Astrocyte of the hippocampus (primary cell): Measurements from ENCODE around the gene YTHDC1.
A peak's percentile ranks its signal among the peaks of the same experiment; 100 is the strongest.
"Not testable (repeated sequence)": the region's sequence is repeated elsewhere in the genome, so short reads cannot be mapped to it uniquely, and the experiment has no call there.

Experiments used
- DNase-seq: peaks from one replicate; pipeline ENCODE4 v3.0.0; 2011; ENCODE audit warnings: low read depth, low spot score

YTHDC1 gene

DNA sequence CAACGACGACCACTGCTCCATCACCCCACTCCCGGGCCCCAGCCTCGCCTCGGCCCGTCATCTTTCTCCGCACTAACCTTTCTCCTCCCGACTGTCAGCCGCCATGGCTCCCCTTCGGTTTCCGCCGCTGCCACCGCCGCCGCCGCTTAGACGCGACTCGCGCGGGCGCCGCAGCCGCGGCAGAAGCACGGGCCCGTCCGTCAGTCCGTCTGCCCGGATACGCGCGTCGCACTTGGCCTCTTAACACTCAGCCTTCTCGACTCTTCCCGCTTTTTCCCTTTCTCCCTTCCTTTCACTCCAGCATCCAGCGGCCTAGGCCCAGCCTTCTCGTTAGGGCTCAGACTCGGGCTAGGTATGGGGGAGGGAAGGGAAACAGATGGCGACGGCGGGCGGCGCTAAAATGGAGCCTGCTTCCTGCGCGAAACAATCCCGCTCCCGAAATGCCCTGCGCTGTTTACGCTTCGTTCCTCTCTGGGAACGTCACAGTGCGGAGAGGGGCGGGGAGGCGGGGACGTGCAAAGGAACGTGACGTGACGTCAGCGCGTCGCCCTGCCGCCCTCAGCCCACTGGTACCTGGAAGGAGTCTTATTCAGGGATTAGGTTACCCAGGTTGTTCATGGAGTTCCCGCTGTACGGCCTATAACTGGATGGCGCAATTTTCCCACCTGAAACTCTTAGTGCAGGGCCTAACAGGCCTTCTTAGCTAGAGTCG, at the start of gene YTHDC1:
Gene YTHDC1 (minus strand): TSS at position 442 of the 712 bp plus-strand sequence. CDS start 337 bp downstream, at position 105.
- DNase-seq = peak; percentile 98

DNA sequence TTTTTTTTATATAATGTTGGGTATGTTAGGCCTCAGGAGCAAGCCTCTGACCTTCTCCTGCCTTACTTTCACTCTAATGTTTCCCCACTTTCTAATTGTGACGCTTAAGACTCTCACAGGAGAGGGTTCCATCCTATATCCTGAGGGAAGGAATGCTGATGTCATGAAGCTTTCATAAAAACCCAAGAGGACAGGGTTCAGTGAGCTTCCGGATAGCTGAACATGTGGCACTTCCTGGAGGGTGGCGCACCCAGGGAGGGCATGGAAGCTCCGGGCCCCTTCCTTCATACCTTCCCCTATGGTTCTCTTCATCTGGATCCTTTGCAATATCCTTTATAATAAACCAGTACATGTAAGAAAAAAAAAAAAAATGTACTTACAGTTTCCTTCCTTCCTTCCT, 49.4 kb upstream of the YTHDC1 start:
- no peak for DNase-seq

DNA sequence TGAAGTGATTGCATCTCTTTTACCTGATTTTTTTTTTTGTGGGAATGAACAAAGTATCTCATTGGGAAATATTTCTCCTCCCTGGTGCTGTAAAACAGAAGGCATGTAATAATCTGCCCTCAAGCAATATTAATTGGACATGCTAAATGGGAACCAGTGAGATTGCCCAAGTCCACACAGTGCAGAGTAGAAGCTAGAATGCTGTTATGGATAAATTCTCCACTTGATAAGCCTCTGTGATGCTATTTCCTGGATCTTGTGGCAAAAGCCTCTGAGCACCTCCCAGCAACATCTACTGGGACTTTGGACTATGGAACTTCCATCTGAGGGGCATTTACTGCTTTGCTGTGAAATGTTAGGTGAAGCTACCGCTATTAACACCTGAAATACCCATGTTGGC, 46.9 kb upstream of the YTHDC1 start:
- DNase-seq = no peak

DNA sequence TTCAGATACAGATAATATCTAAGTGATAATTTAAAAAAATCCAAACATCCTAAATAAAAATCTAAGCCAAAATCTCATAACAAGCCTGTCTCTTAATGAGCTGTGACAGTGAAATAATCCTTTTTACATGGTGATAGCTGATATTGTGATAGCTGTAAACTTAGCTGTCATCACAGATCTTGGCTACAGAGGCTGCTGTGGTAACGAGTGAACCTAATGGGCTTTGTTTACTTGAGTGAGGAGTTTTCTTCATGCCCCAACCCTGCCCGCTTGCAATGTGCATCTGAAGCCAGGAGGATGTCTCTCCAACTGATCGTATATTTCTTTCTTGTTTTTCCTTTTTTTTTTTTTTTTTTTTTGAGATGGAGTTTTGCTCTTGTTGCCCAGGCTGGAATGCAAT, 41.5 kb upstream of the YTHDC1 start:
- no peak for DNase-seq

DNA sequence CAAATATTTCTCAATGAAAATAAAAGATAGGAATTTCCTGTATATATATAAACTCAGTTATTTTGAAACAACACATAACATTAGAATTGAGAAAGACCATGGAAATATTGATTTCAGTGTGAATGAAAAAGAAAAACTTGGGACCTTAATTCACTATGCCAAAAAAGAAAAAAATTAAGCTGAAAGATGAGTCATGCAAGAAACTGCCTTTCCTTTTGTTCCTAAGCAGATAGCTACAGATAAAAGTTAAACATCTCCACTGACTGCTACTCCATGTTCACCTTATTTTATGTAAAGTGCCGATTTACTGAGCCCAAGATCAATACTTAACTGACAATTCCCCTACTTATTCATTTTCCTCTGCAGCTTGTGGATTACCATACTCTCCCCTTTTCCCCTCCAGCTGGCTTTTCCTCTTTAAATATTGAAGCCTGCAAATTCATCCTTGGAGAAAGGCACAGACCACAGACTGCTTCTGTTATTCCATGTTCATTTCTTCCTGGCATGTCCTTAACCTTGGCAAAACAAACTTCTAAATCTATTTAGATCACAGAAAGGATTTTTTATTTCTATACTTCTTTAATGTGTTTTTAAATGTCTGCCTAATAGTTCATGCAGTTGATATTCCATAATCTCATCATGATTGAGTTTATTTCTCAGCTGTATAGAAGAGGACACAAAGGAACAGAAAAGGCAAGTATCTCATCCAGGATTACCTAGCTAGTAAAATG, 40.5 kb upstream of the YTHDC1 start:
- peak; percentile 16 for DNase-seq

DNA sequence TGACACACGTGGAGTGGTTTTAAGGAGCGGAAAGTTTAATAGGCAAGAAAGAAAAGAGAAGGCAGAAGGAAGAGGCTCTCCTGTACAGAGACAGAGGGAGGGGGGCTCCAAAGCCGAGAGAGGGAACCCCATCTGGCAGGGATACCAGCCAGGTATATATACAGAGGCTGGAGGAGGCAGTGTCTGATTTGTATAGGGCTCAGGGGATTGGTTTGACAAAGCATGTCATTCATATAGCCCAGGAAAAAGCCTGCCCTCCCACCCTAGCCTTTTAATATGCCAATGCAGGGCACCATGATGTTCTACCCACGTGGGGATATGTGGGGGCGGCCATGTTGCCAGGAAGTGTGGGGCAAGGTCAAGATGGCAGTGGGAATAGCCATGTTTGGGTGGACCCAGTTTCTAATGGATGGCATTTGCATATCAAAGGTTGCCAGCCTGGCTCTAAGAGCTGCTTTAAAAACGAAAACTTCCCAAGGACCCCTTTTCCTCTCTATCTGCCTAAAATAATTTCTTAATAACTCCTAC, 39.6 kb upstream of the YTHDC1 start:
- DNase-seq = not testable (repeated sequence)

DNA sequence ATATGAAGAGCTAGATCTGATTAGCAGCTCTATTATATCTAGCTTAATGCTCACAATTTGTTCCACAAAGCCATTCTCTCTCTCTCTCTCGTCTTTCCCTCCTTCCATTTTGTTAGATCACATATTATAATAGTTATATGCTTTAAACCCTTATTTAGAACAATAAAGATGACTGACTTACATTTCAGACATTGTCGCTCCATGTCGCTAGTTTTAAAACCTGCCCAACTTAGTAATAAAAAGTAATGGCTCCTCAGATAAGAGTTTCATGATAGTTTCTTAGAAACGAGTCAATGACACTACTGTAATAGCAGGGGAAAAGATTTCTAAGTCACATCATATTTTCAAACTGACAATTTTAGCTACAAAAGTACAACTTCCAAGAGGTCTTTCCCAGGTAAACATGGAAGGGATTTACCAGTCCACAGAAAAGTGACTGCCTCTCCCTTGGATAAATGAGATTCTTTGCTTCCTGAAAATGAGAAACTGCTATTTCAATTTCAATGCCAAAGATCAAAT, 38.5 kb upstream of the YTHDC1 start:
- no peak for DNase-seq

DNA sequence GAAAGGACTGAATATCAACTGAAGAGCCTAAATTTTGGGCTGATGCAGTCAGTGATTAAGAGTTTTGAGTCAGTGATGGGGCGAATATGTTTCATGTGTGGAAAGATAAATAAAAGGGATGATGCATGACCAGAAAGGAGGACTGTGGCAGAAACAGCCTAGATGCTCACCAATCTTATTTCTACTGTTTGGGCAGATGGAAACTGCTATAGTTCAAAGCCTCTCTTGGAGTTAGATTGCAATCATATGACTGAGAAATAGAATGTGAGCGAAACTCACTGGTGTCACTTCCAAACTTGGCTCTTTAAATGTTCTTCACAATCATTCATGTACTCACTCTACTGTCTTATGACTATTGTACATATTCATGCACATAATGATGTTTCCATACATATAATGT, 35.4 kb upstream of the YTHDC1 start:
- no peak for DNase-seq

DNA sequence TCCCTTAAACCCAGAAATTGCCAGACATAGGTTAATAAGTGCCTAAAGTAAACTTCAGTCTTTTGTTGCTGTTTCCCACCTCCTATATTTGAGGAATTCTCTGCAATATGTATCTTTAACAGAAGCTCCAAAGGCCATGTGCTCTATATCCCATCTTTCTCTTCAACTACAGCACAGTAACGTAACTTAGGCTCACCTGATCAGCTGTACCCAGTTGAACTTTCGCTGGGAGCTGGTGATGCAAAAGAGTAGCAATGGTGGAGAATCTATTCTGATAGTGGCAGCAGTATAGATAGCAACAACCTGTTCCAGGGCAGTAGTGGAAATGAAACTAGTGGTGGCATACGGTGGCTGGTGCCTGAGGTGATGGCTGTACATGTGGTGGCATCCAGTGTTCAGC, 33.2 kb upstream of the YTHDC1 start:
- DNase-seq = no peak

DNA sequence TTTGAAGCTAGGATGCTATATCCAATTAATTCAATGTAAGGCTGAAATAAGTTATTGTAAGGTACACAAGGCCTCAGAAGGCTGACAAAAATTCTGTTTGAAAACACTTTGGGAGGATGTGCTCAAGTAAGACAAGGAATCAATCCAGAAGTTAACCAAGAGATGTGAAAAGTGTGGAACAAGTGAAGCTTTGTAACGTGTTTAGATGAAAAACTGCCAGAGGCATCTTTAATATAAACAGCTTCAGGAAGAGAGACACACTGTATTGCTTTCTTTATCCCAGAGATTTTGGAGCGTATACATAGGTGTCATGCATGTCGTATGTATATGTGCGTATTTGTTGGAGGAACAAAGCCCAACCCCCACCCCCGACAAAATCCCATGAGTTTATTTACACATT, 28.3 kb upstream of the YTHDC1 start:
- no peak for DNase-seq

DNA sequence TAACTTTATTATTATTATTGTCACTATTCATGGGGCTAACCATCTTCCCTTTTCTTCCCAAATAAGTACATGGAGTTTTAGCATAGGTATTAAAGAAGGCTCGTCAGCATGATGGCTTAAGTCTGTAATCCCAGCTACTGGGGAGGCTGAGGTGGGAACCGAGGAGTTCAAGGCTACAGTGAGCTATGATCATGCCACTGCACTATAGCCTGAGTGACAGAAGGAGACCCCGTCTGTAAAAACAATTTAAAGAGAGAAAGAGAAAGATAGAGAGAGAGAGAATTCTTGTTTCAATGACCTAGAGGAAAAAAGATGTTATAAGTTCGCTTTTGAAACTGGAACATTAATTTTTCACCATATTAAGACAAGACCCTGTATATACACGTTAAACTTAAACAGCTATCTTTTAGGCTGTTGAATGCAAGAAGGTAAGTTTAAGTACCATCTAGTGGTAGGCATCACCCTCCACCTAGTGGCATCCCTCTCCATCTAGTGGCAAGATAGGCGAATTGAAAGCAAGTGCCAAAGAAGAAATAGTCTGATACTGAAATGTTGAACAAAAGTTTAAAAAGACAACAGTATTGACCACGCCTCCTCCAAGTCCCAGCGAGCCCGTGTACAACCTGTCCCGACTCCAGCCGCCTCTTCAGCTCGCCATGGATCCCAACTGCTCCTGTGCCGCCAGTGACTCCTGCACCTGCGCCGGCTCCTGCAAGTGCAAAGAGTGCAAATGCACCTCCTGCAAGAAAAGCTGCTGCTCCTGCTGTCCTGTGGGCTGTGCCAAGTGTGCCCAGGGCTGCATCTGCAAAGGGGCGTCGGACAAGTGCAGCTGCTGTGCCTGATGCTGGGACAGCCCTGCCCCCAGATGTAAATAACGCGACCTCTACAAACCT, 26.0 kb upstream of the YTHDC1 start:
- DNase-seq = peak; percentile 72

DNA sequence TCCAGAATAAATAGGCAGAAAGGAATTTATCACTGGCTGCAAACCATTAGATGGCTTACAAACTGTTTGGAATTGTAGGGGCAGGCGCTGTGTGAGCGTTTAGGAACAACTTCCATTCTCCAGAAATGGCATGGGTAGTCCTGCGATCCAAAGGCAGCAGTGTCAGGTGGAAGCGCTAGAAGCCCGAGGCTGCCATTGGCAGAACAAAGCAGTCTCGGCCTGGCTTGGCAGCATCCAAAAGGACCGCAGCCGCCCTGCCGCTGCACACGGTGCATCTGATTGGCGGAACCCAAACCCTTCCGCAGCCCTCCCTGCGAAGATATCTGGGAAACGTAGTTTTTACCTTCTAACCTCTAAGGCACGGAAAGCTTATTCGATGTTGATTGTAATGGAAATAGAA, 23.6 kb upstream of the YTHDC1 start:
- peak; percentile 89 for DNase-seq

DNA sequence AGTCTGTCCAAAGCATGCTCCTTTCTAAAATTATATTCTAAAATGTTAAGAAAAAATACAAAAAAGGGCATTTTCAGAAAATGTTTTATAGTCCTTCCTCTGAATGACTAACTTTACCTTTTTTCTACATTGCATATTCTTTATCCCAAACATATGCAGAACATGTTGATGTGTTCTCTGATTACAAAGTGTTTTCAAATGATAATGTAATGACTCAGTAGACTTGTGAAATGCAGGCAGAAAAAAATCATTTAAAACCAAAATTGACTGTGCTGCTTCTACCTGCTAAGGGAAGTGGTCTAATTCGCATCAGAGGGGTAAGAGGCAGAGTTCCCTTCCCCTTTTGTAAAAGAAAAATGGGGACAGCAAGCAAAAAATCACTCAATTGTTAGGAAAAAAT, 22.7 kb upstream of the YTHDC1 start:
- DNase-seq = no peak

DNA sequence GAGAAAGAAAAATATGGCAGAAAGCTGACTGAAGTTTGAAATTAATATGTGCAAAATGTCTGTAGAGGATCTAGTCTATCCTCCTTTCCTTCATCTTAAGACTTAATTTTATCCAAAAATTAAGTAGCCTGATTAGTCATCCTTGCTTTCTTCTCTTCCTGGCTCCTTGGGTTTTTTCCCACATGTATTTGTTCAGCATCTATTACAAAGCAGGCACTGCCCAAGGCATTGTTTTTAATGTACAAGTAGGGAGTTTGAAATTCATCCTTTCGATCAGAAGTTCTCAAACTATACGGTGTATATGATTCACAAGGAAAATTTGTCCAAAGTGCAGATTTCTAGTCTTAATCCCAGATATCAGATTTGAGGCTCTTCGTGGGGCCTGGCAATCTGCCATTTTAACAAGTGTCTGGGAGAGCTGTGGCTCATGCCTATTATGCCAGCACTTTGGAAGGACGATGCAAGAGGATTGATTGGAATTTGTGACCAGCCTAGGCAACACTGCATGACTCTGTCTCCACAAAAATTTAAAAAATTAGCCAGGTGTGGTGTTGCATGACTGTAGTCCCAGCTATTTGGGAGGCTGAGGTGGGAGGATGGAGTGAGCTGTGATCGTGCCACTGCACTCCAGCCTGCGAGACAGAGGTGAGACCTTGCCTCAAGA, 19.4 kb upstream of the YTHDC1 start:
- peak; percentile 89 for DNase-seq

DNA sequence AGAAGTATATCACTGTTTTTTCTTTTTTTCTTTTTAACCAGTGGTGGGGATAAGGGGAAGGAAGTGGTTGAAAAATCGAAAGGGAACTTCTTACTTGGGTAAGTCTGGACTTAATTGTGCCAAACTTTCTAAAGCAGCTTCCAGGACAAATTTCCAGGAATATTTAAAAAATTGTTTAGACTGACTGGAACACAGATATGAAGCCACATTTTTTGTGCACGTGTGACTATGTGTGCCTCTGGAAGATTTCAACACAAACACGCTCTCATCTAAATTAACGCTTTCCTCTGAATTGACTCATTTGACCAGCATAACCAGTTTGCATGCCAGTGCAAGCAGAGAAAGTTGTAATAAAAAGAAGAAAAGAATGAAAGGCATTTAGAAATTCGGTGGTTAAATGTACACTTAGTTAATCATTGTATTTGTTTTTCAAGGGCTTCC, 18.8 kb upstream of the YTHDC1 start:
- DNase-seq = peak; percentile 78

DNA sequence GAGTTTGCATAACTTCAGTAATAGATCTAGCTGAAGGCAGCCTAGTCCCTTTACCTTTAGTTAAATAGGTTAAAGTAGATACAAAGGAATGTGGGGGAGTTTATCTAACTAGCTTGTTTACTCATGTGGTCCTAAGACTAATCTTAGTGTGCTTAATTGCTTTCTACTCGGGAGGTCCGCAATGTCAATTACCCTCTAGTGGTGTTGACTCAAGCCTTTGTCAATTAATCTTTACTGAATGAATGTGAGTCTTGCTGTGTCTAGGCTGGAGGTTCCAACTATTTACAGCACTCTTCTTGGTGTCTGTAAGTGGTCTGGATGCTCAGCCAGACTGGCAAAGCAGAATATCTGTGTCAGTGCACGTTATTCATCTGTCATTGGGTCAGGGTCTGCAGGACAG, 17.9 kb upstream of the YTHDC1 start:
- no peak for DNase-seq

DNA sequence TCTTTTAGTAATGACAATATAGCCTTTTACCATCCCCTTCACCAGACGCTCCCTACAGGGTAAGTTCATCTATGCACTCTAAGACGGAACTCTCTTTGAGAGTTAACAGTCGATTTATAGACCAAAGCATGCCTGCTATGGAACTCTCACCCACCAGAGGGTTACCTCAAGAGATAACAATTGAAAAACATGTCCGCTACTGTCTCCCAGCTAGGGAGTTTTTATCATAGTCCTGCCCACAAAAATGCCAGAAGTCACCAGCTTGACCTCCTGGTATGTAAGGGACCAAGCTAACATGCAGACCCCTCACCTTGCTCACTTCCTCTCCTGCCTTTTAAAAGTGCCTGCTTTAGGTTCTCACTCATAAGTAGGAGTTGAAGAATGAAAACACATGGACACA, 16.7 kb upstream of the YTHDC1 start:
- peak; percentile 46 for DNase-seq

DNA sequence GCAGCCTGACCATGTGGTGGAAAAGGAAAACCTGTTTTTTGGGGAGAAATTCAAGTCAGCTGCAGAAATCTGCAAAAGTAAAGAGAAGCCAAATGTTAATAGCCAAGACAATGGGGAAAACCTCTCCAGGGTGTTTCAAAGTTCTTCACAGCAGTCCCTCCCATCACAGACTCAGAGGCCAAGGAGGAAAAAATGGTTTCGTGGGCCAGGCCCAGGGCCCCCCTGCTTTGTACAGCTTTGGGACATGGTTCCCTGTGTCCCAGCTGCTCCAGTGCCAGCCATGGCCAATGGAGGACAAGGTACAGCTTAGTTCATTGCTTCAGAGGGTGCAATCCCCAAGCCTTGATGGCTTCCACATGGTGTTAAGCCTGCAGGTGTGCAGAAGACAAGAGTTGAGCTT, 15.2 kb upstream of the YTHDC1 start:
- DNase-seq = no peak

DNA sequence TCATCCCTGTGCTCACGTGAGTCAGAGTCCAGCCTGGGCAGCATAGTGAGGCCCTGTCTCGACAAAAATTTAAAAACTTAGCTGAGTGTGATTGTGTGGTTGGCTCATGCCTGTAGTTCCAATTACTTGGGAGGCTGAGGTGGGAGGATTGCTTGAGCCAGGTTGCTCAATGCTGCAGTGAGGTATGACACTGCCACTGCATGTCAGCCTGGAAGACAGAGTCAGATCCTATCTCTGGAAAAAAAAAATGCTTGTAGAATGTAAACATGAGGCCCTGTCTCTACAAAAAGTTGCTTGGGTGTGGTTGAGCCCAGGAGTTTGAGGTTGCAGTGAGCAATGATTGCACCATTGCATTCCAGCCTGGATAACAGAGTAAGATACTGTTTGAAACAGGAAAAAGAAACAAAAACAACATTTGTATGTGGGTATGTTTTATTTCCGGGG, 11.3 kb upstream of the YTHDC1 start:
- DNase-seq = peak; percentile 29

DNA sequence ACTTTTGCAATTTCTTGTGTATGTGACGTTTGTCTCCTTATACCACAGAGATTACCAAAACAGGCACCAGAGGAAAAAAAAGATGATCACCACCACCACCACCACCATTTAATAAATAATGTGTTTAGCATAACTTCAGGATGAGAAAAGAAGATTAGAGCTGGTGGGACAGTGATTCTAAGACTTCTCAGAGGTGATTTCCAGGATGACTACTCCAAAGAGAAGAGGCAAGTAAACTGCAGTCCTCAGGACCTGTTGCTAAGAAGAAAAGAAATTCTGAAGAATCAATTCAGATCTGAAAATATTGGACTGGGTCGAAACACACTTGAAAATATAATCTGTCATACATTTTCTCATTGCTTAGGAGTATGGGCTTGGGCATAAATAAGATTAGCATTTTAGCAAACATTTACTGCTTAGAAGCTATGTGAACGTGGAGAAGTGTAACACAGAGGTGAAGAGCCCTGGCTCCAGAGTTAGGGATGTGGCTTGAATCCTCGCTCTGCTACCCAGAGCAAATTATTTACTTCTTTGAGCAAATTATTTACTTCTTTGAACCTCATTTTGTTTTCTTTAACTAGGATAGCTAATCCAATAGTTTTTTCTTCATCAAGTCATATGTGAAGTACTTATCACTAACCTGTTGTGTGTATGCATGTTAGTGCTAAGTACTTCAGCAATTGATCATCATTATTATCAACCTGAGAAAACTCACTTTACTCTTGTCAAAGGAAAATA, 10.5 kb upstream of the YTHDC1 start:
- no peak for DNase-seq
